GM12892 (cell line): ENCODE results near the gene ATP2B2.

Source experiments
- POLR2A ChIP-seq: IDR thresholded peaks from 2 replicates; pipeline ENCODE4 v1.6.1; 2011; ENCODE audit warnings: low read depth, low read length, control low read depth
- POLR2AphosphoS5 ChIP-seq: IDR thresholded peaks from 2 replicates; pipeline ENCODE4 v1.6.1; 2011; ENCODE audit warnings: low read depth, low read length, control low read depth

DNA sequence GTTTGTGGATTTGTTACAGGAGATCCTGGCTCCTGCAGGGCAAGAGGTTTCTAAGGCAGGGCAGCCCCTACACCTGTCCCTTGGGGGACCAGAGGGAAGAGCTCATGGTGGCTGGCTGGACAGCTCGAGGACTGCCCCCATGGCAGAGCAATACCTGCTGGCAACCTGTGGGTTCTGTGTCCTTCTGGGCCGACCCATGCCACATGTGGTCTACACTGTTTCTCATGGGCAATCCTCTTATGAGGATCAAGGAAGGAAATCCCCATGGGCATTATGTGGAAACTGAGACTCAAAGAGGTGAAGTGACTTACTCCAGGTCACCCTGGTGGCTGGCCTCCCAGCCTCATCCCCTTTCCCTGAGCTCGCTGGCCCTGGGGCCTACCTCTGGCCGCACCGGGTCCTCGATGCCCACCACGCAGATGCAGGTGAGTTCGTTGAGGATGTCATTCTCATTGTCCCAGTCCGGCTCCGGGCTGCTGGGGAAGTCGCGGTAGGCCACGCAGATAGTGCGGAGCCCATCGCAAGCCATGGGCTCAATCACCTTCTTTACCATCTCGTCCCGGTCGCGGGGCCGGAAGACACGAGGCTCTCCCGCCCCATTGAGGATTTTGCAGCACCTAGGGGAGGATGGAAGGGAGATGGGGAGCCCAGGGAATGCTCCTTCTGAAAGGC lies 146.9 kb downstream of the ATP2B2 start:
- TF ChIP-seq POLR2A (no peak), POLR2AphosphoS5 (no peak)
